T-helper 22 cell (primary cell): Measurements from ENCODE around the gene MAFB.
"Not testable (repeated sequence)": the region's sequence is repeated elsewhere in the genome, so short reads cannot be mapped to it uniquely, and the experiment has no call there.

Source experiments
- DNase-seq: peaks from one replicate; pipeline ENCODE4 v3.0.0-alpha.2; 2020; ENCODE audit warnings: low read depth

MAFB gene

GRCh38 chr20:40689100-40689942, at the start of gene MAFB:
TSS of gene MAFB (minus strand) at chr20:40689236. CDS start at chr20:40688850, 386 bp downstream.
- DNase-seq, result peak; percentile 9

- DNase-seq, result not testable (repeated sequence)
These were observed 47.4 kb upstream of the MAFB start for GRCh38 chr20:40736468-40736867.

GRCh38 chr20:40728996-40729395, 40.0 kb upstream of the MAFB start:
- no peak for DNase-seq

- DNase-seq, result no peak
These were observed 39.4 kb upstream of the MAFB start for GRCh38 chr20:40728470-40728869.

- no peak for DNase-seq
These were observed 38.9 kb upstream of the MAFB start for GRCh38 chr20:40727960-40728359.

- DNase-seq, result no peak
These were observed 37.7 kb upstream of the MAFB start for GRCh38 chr20:40726776-40727175.

GRCh38 chr20:40724566-40724965, 35.5 kb upstream of the MAFB start:
- no peak for DNase-seq

- DNase-seq, result no peak
These were observed 31.8 kb upstream of the MAFB start for GRCh38 chr20:40720826-40721225.

GRCh38 chr20:40720099-40720498, 31.1 kb upstream of the MAFB start:
- no peak for DNase-seq

- DNase-seq, result no peak
These were observed 30.1 kb upstream of the MAFB start for GRCh38 chr20:40718982-40719729.

GRCh38 chr20:40718214-40718977, 29.4 kb upstream of the MAFB start:
- DNase-seq, result no peak

- no peak for DNase-seq
These were observed 28.4 kb upstream of the MAFB start for GRCh38 chr20:40717343-40717865.

GRCh38 chr20:40715491-40715890, 26.5 kb upstream of the MAFB start:
- no peak for DNase-seq

GRCh38 chr20:40714916-40715315, 25.9 kb upstream of the MAFB start:
- DNase-seq, result no peak

GRCh38 chr20:40714109-40714508, 25.1 kb upstream of the MAFB start:
- no peak for DNase-seq

- no peak for DNase-seq
These were observed 24.5 kb upstream of the MAFB start for GRCh38 chr20:40713508-40713907.

GRCh38 chr20:40711079-40711478, 22.0 kb upstream of the MAFB start:
- DNase-seq, result no peak

GRCh38 chr20:40710603-40711002, 21.6 kb upstream of the MAFB start:
- no peak for DNase-seq

GRCh38 chr20:40706977-40707582, 18.0 kb upstream of the MAFB start:
- no peak for DNase-seq

- no peak for DNase-seq
These were observed 16.4 kb upstream of the MAFB start for GRCh38 chr20:40705413-40705812.

GRCh38 chr20:40704828-40705227, 15.8 kb upstream of the MAFB start:
- no peak for DNase-seq

GRCh38 chr20:40703975-40704530, 15.0 kb upstream of the MAFB start:
- DNase-seq, result no peak
